ENCODE data around the gene NAP1L5.

NAP1L5 gene

GRCh38 chr4:88659890-88660208 is 37.8 kb downstream of the NAP1L5 start:
- DNase-seq: no peak

- DNase-seq: peak; percentile 9
Measured at GRCh38 chr4:88659055-88659889, 38.4 kb downstream of the NAP1L5 start.

GRCh38 chr4:88655226-88655625 is 42.4 kb downstream of the NAP1L5 start:
- DNase-seq: no peak

GRCh38 chr4:88653371-88653946 is 44.2 kb downstream of the NAP1L5 start:
- DNase-seq: no peak

- no peak for DNase-seq
Measured at GRCh38 chr4:88649716-88650115, 47.9 kb downstream of the NAP1L5 start.

- DNase-seq: no peak
Measured at GRCh38 chr4:88646528-88647280, 50.9 kb downstream of the NAP1L5 start.

GRCh38 chr4:88645994-88646393 is 51.6 kb downstream of the NAP1L5 start:
- DNase-seq: no peak

Measured in NCI-H2029 (cell line).